ENCODE data around the gene KMT5B.

Gene KMT5B

GRCh38 chr11:68179847-68180246 lies 33.2 kb downstream of the KMT5B start:
- no peak for DNase-seq (ENCODE audit: low read depth)

GRCh38 chr11:68177877-68178276 lies 35.2 kb downstream of the KMT5B start:
- no peak for DNase-seq (ENCODE audit: low read depth)

GRCh38 chr11:68173926-68174325 lies 39.2 kb downstream of the KMT5B start:
- DNase-seq (ENCODE audit: low read depth): no peak

GRCh38 chr11:68169442-68169841 lies 43.7 kb downstream of the KMT5B start:
- DNase-seq (ENCODE audit: low read depth): no peak

- no peak for DNase-seq (ENCODE audit: low read depth)
Measured at GRCh38 chr11:68168694-68169093, 44.4 kb downstream of the KMT5B start.

- DNase-seq (ENCODE audit: low read depth): no peak
Measured at GRCh38 chr11:68167474-68167873, 45.6 kb downstream of the KMT5B start.

GRCh38 chr11:68166969-68167368 lies 46.1 kb downstream of the KMT5B start:
- DNase-seq (ENCODE audit: low read depth): no peak

GRCh38 chr11:68165601-68166000 lies 47.5 kb downstream of the KMT5B start:
- no peak for DNase-seq (ENCODE audit: low read depth)

- DNase-seq (ENCODE audit: low read depth): no peak
Measured at GRCh38 chr11:68164437-68164836, 48.7 kb downstream of the KMT5B start.

- no peak for DNase-seq (ENCODE audit: low read depth)
Measured at GRCh38 chr11:68163691-68164090, 49.4 kb downstream of the KMT5B start.

- no peak for DNase-seq (ENCODE audit: low read depth)
Measured at GRCh38 chr11:68160100-68160695, 52.9 kb downstream of the KMT5B start.

GRCh38 chr11:68159665-68160064 lies 53.4 kb downstream of the KMT5B start:
- no peak for DNase-seq (ENCODE audit: low read depth)

GRCh38 chr11:68159161-68159560 lies 53.9 kb downstream of the KMT5B start:
- no peak for DNase-seq (ENCODE audit: low read depth)

- no peak for DNase-seq (ENCODE audit: low read depth)
Measured at GRCh38 chr11:68158580-68158979, 54.5 kb downstream of the KMT5B start.

- no peak for DNase-seq (ENCODE audit: low read depth)
Measured at GRCh38 chr11:68153742-68154141, 59.4 kb downstream of the KMT5B start.

GRCh38 chr11:68150037-68150436 lies 63.1 kb downstream of the KMT5B start:
- no peak for DNase-seq (ENCODE audit: low read depth)

GRCh38 chr11:68149417-68149816 lies 63.7 kb downstream of the KMT5B start:
- DNase-seq (ENCODE audit: low read depth): no peak

GRCh38 chr11:68148879-68149278 lies 64.2 kb downstream of the KMT5B start:
- no peak for DNase-seq (ENCODE audit: low read depth)

- no peak for DNase-seq (ENCODE audit: low read depth)
Measured at GRCh38 chr11:68148071-68148805, 64.9 kb downstream of the KMT5B start.

GRCh38 chr11:68146704-68147474 lies 66.2 kb downstream of the KMT5B start:
- DNase-seq (ENCODE audit: low read depth): no peak

GRCh38 chr11:68146010-68146540 lies 67.0 kb downstream of the KMT5B start:
- no peak for DNase-seq (ENCODE audit: low read depth)

GRCh38 chr11:68145120-68145866 lies 67.8 kb downstream of the KMT5B start:
- no peak for DNase-seq (ENCODE audit: low read depth)

All from stimulated activated CD8-positive, alpha-beta memory T cell treated with anti-CD3 and anti-CD28 coated beads, Interleukin-4, amount 100 ng/mL, for 24 hours (primary cell).